Right atrium auricular region (tissue), 2 donors: ENCODE data around the gene HNRNPU. TPM values are rescaled to one million over a fixed set of nuclear protein-coding genes. Genes with fewer than 3 reads are reported as not detected.

Experiments
- DNase-seq: peaks from one replicate; pipeline ENCODE4 v3.0.0-alpha.2; 2019; ENCODE audit warnings: low spot score
- H3K27ac ChIP-seq, 2 donors: fragments of 200-600 bp; sonication (generic); 1 replicate in 1 of 2; 2 replicates in 1 of 2; pipeline ENCODE4 v1.5.1; 2016 to 2019
- H3K27me3 ChIP-seq, 2 donors: fragments of 200-600 bp; sonication (generic); one replicate each; pipeline versions ENCODE4 v1.5.1 to v1.6.0; 2017 to 2019
- H3K36me3 ChIP-seq: fragments of 200-600 bp; sonication (generic); one replicate; pipeline ENCODE4 v1.5.1; 2016
- H3K4me1 ChIP-seq, 2 donors: fragments of 200-600 bp; sonication (generic); one replicate each; pipeline versions ENCODE4 v1.5.1 to v1.6.0; 2017 to 2019
- H3K4me3 ChIP-seq, 2 donors: fragments of 200-600 bp; sonication (generic); 1 replicate in 1 of 2; 2 replicates in 1 of 2; pipeline ENCODE4 v1.5.1; 2017 to 2019; ENCODE audit warnings: mild to moderate bottlenecking in 1 of 2, moderate library complexity in 1 of 2
- H3K9me3 ChIP-seq, 2 donors: fragments of 200-600 bp; sonication (generic); one replicate each; pipeline ENCODE4 v1.5.1; 2019
- total RNA-seq, 2 donors: library from RNA; depleted of rRNA; stranded (reverse); fragments of >200 nt; gene quantifications; one replicate each; pipeline ENCODE4 v1.1.0, GENCODE V29; 2016
- TF ChIP-seq, protein P1 (sequence below), 2 donors: fragments of 200-600 bp; sonication (generic); IDR thresholded peaks; one replicate each; pipeline ENCODE4 v1.5.1; 2019; ENCODE audit warnings: antibody characterized with exemption in 2 of 2

Gene HNRNPU
- total RNA-seq, 2 donors from 2014 or later: 175 to 206 TPM

DNA sequence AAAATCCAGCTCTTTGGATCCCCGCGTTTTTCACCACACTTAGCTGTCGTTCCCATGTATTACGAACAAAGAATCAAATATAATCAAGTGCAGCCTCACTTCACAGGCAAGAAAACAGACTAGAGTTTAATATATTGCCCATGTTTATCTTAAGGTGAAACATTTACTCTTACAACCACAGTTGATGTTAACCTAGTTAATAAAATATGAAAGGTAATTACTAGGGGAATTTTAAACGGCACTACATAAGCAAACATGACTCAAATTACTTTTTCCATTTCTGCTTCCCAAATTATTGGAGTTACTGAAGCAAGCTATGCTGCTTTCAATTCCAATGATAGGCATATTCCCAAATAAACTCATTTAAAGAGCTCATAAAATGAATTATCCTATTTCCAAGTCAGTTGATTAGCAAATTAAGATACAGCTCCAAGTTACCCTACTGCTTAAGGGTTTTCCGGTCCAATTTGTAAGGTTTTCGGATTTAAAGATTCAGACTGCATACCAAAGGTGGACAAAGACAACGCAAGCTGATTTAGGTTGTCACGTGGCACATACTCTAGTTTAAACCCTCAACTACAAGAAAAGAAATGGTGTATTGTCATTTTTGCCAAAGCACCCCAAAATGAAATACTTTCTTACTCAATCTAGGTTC, 22.9 kb downstream of the HNRNPU start:
- no peak overlapping the region for H3K27ac ChIP-seq
- peaks cover 0 to 48% of the 10 kb centered on the region in 2 donors for H3K4me1 ChIP-seq
- H3K9me3 ChIP-seq: no peaks in the 10 kb centered on the region
- peaks cover 54% of the 10 kb centered on the region for H3K36me3 ChIP-seq
- DNase-seq: no peak
- no peak overlapping the region for H3K4me3 ChIP-seq
- no peaks in the 10 kb centered on the region for H3K27me3 ChIP-seq
- TF ChIP-seq, protein P1, sequence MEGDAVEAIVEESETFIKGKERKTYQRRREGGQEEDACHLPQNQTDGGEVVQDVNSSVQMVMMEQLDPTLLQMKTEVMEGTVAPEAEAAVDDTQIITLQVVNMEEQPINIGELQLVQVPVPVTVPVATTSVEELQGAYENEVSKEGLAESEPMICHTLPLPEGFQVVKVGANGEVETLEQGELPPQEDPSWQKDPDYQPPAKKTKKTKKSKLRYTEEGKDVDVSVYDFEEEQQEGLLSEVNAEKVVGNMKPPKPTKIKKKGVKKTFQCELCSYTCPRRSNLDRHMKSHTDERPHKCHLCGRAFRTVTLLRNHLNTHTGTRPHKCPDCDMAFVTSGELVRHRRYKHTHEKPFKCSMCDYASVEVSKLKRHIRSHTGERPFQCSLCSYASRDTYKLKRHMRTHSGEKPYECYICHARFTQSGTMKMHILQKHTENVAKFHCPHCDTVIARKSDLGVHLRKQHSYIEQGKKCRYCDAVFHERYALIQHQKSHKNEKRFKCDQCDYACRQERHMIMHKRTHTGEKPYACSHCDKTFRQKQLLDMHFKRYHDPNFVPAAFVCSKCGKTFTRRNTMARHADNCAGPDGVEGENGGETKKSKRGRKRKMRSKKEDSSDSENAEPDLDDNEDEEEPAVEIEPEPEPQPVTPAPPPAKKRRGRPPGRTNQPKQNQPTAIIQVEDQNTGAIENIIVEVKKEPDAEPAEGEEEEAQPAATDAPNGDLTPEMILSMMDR (IDR thresholded peaks at IDR 0.05): no peak

DNA sequence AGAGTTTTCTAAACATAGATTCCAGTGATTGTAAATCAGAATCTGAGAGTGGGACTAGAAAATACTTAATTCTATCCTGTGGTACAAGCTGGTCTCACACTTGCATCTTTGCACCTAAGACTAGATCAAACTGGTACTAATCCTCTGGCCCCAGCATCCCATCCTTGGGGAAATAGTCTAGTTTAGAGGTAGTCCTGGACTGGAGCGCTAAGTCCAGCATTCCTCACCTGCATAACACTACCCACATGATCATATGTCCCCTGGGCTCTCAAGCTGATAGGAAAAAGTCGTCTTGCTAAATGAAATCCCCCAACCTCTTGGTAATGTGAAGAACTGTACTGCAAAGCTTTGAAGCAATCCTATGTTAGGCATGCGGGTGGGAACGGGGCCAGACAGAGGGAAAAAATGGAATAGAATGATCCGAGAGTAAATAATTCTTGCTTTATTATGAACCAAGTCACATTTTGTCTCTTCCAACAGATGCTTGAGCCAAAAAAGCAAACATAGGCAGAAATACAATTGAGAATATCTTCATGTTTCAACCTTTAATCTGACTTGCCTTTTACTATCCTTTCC, 24.0 kb downstream of the HNRNPU start:
- Histone ChIP-seq H3K4me3 (no peak overlapping the region), H3K9me3 (no peaks in the 10 kb centered on the region), H3K4me1 (peaks cover 0 to 52% of the 10 kb centered on the region in 2 donors), H3K27ac (no peak overlapping the region), H3K36me3 (peaks cover 43% of the 10 kb centered on the region), H3K27me3 (no peaks in the 10 kb centered on the region)
- DNase-seq: no peak
- TF ChIP-seq, protein P1 (IDR thresholded peaks at IDR 0.05): no peak

DNA sequence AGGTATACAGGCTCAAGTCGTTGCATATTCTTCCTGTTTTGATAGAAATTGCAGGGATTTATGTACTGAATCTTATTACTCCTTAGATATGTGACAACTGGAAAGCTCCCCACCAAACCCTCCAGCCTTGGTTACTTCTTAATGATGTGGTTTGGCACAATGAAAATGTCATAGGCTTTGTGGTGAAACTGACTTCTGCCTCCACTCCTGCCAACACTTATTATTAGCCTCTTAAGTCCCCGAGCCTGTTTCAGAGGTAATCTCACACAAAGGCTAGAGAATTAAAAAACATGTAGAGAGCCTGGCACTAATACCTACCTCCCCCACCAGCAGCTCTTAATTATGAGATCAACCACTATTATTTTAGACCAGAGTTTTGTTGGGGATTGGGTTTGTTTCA, 24.7 kb downstream of the HNRNPU start:
- TF ChIP-seq, protein P1 (IDR thresholded peaks at IDR 0.05): no peak
- H3K4me3 ChIP-seq: no peak overlapping the region
- DNase-seq: no peak
- no peaks in the 10 kb centered on the region for H3K9me3 ChIP-seq
- H3K27me3 ChIP-seq: no peaks in the 10 kb centered on the region
- peaks cover 0 to 52% of the 10 kb centered on the region in 2 donors for H3K4me1 ChIP-seq
- H3K27ac ChIP-seq: no peak overlapping the region
- peaks cover 37% of the 10 kb centered on the region for H3K36me3 ChIP-seq

DNA sequence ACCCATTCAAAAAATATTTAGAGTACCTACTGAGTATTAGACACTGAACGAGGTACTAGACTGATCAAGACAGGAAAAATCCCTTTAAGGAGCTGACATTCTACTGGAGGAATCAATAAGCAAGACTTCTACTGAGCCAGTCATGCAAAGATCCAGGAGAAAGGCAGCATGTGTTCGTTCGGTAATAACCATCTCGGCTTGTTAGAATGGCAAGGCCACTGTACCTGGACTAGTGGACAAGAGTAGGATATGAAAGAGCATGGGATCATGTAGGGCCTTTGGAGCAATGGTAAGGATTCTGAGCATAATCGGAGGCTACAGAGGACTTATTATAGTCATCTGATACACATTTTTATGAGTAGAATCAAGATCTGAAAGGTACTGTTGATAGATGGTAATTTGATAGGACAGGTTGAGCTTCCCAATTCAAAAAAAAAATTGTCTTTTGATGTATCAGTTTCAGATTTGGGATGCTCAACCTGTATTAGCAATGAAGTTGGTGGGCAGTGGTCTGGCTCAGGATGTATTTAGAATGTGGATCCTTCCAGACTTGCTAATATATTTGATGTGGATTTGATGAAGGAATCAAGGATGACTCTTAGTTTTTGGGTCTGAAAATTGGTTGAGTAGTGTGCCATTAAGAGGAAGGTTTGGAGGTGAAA, 26.6 kb downstream of the HNRNPU start:
- TF ChIP-seq, protein P1 (IDR thresholded peaks at IDR 0.05): no peak
- peaks cover 0 to 60% of the 10 kb centered on the region in 2 donors for H3K4me1 ChIP-seq
- no peak for DNase-seq
- peaks cover 18% of the 10 kb centered on the region for H3K36me3 ChIP-seq
- no peaks in the 10 kb centered on the region for H3K9me3 ChIP-seq
- no peak overlapping the region for H3K4me3 ChIP-seq
- H3K27ac ChIP-seq: peak overlapping the region; percentile 99 to 100
- H3K27me3 ChIP-seq: no peaks in the 10 kb centered on the region

DNA sequence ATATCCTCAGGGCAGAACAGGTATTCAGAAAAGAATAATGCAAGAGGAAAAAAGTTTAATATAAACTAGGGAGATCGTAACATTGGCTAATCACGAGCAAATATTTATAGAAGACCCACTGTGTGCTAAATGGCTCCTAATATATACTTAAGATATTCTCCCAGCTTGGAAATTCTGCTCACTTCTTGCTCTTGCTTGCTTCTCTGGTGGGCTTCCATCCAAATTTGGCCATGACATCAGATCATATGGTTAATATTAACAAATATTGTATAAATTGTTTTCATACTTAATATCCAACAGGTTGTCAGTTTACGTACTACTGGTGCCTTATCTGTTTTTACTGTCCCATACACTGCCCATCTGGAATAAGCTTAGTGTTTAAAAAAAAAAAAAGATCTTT, 27.8 kb downstream of the HNRNPU start:
- DNase-seq: no peak
- Histone ChIP-seq H3K9me3 (no peaks in the 10 kb centered on the region), H3K36me3 (peaks cover 7% of the 10 kb centered on the region), H3K27ac (peak overlapping the region; percentile 99 to 100), H3K4me1 (peaks cover 0 to 60% of the 10 kb centered on the region in 2 donors), H3K4me3 (peak overlapping the region; percentile 77 to 81), H3K27me3 (no peaks in the 10 kb centered on the region)
- TF ChIP-seq, protein P1 (IDR thresholded peaks at IDR 0.05): no peak
